HEK293 (cell line): ENCODE results near the gene CPNE4.
A peak's percentile ranks its signal among the peaks of the same experiment; 100 is the strongest.

Experiments used
- BCL11B ChIP-seq: fragments of 450-650 bp; formaldehyde crosslinking; IDR thresholded peaks from 2 replicates; pipeline ENCODE4 v1.5.1; 2016; ENCODE audit warnings: low read depth, missing biosample characterization, missing genetic modification characterization
- HOXC10 ChIP-seq: sonication (generic); formaldehyde crosslinking; IDR thresholded peaks from 2 replicates; pipeline ENCODE4 v1.8.1; 2023; ENCODE audit warnings: mild to moderate bottlenecking, missing genetic modification reagents
- HOXD13 ChIP-seq: sonication (generic); formaldehyde crosslinking; IDR thresholded peaks from 2 replicates; pipeline ENCODE4 v1.8.0; 2022; ENCODE audit warnings: missing genetic modification reagents, borderline replicate concordance
- SALL2 ChIP-seq: fragments of 450-650 bp; formaldehyde crosslinking; IDR thresholded peaks from 2 replicates; pipeline ENCODE4 v1.5.0; 2017; ENCODE audit warnings: missing biosample characterization, mild to moderate bottlenecking, missing genetic modification characterization, borderline replicate concordance
- SP7 ChIP-seq: fragments of 450-650 bp; formaldehyde crosslinking; IDR thresholded peaks from 2 replicates; pipeline ENCODE4 v1.5.1; 2016; ENCODE audit warnings: missing biosample characterization, missing genetic modification characterization
- TRIM28 ChIP-seq: IDR thresholded peaks from 2 replicates; pipeline ENCODE4 v1.6.1; 2011; ENCODE audit warnings: low read length, control low read depth, borderline replicate concordance
- ZBTB20 ChIP-seq: fragments of 450-650 bp; formaldehyde crosslinking; IDR thresholded peaks from 2 replicates; pipeline ENCODE4 v1.5.1; 2016; ENCODE audit warnings: missing biosample characterization, missing genetic modification characterization
- ZBTB21 ChIP-seq: fragments of 450-650 bp; formaldehyde crosslinking; IDR thresholded peaks from 2 replicates; pipeline ENCODE4 v1.5.1; 2017; ENCODE audit warnings: missing biosample characterization, missing genetic modification characterization
- ZEB2 ChIP-seq: fragments of 450-650 bp; formaldehyde crosslinking; IDR thresholded peaks from 2 replicates; pipeline ENCODE4 v1.5.1; 2016; ENCODE audit warnings: missing biosample characterization, missing genetic modification characterization
- ZNF169 ChIP-seq: fragments of 450-650 bp; formaldehyde crosslinking; IDR thresholded peaks from 2 replicates; pipeline ENCODE4 v1.5.1; 2016; ENCODE audit warnings: missing biosample characterization, missing genetic modification characterization
- ZNF174 ChIP-seq: fragments of 450-650 bp; formaldehyde crosslinking; IDR thresholded peaks from 2 replicates; pipeline ENCODE4 v1.5.0; 2017; ENCODE audit warnings: missing biosample characterization, mild to moderate bottlenecking, missing genetic modification characterization
- ZNF266 ChIP-seq: fragments of 450-650 bp; formaldehyde crosslinking; IDR thresholded peaks from 2 replicates; pipeline ENCODE4 v1.5.1; 2016; ENCODE audit warnings: missing biosample characterization, missing genetic modification characterization, low read depth
- ZNF76 ChIP-seq: fragments of 450-650 bp; formaldehyde crosslinking; IDR thresholded peaks from 2 replicates; pipeline ENCODE4; 2016; ENCODE audit warnings: low read depth, missing biosample characterization, missing genetic modification characterization, borderline replicate concordance
- ZSCAN23 ChIP-seq: fragments of 450-650 bp; formaldehyde crosslinking; IDR thresholded peaks from 2 replicates; pipeline ENCODE4 v1.5.1; 2016; ENCODE audit warnings: missing biosample characterization, missing genetic modification characterization
- TF ChIP-seq, protein P1 (sequence below): fragments of 450-650 bp; formaldehyde crosslinking; IDR thresholded peaks from 2 replicates; pipeline ENCODE4 v1.5.1; 2016; ENCODE audit warnings: missing biosample characterization, missing genetic modification characterization
- TF ChIP-seq, protein P2 (sequence below): fragments of 450-650 bp; formaldehyde crosslinking; IDR thresholded peaks from 2 replicates; pipeline ENCODE4 v1.5.1; 2016; ENCODE audit warnings: missing biosample characterization, missing genetic modification characterization
- TF ChIP-seq, protein P3 (sequence below): fragments of 450-650 bp; formaldehyde crosslinking; IDR thresholded peaks from 2 replicates; pipeline ENCODE4 v1.5.1; 2016; ENCODE audit warnings: missing biosample characterization, missing genetic modification characterization, low read depth
- TF ChIP-seq, protein P4 (sequence below): fragments of 450-650 bp; formaldehyde crosslinking; IDR thresholded peaks from 2 replicates; pipeline ENCODE4; 2016; ENCODE audit warnings: missing biosample characterization, missing genetic modification characterization
- TF ChIP-seq, protein P5 (sequence below): fragments of 450-650 bp; formaldehyde crosslinking; IDR thresholded peaks from 2 replicates; pipeline ENCODE4 v1.5.1; 2016; ENCODE audit warnings: missing biosample characterization, missing genetic modification characterization, borderline replicate concordance
- TF ChIP-seq, protein P6 (sequence below): fragments of 450-650 bp; formaldehyde crosslinking; IDR thresholded peaks from 2 replicates; pipeline ENCODE4 v1.5.1; 2016; ENCODE audit warnings: missing biosample characterization, missing genetic modification characterization
- TF ChIP-seq, protein P7 (sequence below): fragments of 450-650 bp; formaldehyde crosslinking; optimal IDR thresholded peaks from 2 replicates; pipeline ENCODE3; 2016; ENCODE audit warnings: missing biosample characterization, mild to moderate bottlenecking, missing genetic modification characterization
- TF ChIP-seq, protein P8 (sequence below): fragments of 450-650 bp; formaldehyde crosslinking; IDR thresholded peaks from 2 replicates; pipeline ENCODE4 v1.5.1; 2016; ENCODE audit warnings: missing biosample characterization, missing genetic modification characterization, low read depth

The CPNE4 gene

DNA sequence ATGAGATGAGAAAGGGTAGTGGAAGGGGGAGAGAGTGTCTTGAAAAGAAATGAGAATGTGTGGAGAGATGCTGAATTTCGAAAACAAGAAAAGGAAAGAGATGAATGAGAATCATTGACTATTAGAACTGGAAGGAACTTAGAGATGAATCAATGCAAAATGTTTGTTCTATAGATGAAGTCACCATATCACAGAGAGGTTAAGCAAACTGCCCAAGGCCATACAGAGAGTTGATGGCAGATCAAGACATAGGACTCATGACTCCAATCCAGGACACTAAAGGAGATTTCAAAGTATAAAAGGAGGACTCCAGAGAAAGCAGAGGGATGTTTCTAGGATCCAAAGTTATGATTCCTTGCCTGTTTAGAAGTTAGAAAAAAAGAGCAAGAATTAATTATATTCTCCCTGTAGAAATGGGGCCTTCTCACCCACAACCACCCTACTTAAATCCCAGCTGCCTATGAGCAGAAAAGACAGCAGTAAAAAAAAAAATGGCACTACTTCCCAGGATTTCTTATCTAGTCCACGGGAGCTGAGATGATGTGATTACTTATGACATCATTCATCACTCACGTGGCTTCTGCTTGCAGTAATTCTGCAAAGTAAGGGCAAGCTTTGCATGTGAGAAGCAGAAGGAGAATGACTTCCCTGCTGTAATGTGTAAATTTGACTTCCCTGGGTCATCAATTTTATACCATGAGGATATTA, 321.2 kb downstream of the CPNE4 start (continued):
- TF ChIP-seq, protein P1, sequence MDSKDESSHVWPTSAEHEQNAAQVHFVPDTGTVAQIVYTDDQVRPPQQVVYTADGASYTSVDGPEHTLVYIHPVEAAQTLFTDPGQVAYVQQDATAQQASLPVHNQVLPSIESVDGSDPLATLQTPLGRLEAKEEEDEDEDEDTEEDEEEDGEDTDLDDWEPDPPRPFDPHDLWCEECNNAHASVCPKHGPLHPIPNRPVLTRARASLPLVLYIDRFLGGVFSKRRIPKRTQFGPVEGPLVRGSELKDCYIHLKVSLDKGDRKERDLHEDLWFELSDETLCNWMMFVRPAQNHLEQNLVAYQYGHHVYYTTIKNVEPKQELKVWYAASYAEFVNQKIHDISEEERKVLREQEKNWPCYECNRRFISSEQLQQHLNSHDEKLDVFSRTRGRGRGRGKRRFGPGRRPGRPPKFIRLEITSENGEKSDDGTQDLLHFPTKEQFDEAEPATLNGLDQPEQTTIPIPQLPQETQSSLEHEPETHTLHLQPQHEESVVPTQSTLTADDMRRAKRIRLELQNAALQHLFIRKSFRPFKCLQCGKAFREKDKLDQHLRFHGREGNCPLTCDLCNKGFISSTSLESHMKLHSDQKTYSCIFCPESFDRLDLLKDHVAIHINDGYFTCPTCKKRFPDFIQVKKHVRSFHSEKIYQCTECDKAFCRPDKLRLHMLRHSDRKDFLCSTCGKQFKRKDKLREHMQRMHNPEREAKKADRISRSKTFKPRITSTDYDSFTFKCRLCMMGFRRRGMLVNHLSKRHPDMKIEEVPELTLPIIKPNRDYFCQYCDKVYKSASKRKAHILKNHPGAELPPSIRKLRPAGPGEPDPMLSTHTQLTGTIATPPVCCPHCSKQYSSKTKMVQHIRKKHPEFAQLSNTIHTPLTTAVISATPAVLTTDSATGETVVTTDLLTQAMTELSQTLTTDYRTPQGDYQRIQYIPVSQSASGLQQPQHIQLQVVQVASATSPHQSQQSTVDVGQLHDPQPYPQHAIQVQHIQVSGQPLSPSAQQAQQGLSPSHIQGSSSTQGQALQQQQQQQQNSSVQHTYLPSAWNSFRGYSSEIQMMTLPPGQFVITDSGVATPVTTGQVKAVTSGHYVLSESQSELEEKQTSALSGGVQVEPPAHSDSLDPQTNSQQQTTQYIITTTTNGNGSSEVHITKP (tag by site-specific recombination) = no peak
- TF ChIP-seq ZSCAN23 (tag by site-specific recombination) (no peak), ZNF266 (tag by site-specific recombination) (no peak), ZNF169 (tag by site-specific recombination) (no peak), SP7 (tag by site-specific recombination) (no peak), HOXC10 (no peak), ZBTB21 (tag by site-specific recombination) (peak; percentile 82), ZEB2 (tag by site-specific recombination) (no peak), TRIM28 (no peak), ZBTB20 (tag by site-specific recombination) (no peak), HOXD13 (no peak), BCL11B (tag by site-specific recombination) (no peak), ZNF76 (tag by site-specific recombination) (no peak), ZNF174 (no peak), SALL2 (tag by site-specific recombination) (no peak)
- TF ChIP-seq, protein P2, sequence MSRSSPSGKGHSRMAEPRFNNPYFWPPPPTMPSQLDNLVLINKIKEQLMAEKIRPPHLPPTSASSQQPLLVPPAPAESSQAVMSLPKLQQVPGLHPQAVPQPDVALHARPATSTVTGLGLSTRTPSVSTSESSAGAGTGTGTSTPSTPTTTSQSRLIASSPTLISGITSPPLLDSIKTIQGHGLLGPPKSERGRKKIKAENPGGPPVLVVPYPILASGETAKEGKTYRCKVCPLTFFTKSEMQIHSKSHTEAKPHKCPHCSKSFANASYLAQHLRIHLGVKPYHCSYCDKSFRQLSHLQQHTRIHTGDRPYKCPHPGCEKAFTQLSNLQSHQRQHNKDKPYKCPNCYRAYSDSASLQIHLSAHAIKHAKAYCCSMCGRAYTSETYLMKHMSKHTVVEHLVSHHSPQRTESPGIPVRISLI (tag by site-specific recombination) = 0 out of 2 replicates have a peak, but pooled peaks have one; percentile 55
- TF ChIP-seq, protein P3, sequence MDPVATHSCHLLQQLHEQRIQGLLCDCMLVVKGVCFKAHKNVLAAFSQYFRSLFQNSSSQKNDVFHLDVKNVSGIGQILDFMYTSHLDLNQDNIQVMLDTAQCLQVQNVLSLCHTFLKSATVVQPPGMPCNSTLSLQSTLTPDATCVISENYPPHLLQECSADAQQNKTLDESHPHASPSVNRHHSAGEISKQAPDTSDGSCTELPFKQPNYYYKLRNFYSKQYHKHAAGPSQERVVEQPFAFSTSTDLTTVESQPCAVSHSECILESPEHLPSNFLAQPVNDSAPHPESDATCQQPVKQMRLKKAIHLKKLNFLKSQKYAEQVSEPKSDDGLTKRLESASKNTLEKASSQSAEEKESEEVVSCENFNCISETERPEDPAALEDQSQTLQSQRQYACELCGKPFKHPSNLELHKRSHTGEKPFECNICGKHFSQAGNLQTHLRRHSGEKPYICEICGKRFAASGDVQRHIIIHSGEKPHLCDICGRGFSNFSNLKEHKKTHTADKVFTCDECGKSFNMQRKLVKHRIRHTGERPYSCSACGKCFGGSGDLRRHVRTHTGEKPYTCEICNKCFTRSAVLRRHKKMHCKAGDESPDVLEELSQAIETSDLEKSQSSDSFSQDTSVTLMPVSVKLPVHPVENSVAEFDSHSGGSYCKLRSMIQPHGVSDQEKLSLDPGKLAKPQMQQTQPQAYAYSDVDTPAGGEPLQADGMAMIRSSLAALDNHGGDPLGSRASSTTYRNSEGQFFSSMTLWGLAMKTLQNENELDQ = no peak
- TF ChIP-seq, protein P4, sequence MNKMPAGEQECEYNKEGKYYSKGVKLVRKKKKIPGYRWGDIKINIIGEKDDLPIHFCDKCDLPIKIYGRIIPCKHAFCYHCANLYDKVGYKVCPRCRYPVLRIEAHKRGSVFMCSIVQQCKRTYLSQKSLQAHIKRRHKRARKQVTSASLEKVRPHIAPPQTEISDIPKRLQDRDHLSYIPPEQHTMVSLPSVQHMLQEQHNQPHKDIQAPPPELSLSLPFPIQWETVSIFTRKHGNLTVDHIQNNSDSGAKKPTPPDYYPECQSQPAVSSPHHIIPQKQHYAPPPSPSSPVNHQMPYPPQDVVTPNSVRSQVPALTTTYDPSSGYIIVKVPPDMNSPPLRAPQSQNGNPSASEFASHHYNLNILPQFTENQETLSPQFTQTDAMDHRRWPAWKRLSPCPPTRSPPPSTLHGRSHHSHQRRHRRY (tag by site-specific recombination) = no peak
- TF ChIP-seq, protein P5, sequence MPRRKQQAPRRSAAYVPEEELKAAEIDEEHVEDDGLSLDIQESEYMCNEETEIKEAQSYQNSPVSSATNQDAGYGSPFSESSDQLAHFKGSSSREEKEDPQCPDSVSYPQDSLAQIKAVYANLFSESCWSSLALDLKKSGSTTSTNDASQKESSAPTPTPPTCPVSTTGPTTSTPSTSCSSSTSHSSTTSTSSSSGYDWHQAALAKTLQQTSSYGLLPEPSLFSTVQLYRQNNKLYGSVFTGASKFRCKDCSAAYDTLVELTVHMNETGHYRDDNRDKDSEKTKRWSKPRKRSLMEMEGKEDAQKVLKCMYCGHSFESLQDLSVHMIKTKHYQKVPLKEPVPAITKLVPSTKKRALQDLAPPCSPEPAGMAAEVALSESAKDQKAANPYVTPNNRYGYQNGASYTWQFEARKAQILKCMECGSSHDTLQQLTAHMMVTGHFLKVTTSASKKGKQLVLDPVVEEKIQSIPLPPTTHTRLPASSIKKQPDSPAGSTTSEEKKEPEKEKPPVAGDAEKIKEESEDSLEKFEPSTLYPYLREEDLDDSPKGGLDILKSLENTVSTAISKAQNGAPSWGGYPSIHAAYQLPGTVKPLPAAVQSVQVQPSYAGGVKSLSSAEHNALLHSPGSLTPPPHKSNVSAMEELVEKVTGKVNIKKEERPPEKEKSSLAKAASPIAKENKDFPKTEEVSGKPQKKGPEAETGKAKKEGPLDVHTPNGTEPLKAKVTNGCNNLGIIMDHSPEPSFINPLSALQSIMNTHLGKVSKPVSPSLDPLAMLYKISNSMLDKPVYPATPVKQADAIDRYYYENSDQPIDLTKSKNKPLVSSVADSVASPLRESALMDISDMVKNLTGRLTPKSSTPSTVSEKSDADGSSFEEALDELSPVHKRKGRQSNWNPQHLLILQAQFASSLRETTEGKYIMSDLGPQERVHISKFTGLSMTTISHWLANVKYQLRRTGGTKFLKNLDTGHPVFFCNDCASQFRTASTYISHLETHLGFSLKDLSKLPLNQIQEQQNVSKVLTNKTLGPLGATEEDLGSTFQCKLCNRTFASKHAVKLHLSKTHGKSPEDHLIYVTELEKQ = no peak
- TF ChIP-seq, protein P6, sequence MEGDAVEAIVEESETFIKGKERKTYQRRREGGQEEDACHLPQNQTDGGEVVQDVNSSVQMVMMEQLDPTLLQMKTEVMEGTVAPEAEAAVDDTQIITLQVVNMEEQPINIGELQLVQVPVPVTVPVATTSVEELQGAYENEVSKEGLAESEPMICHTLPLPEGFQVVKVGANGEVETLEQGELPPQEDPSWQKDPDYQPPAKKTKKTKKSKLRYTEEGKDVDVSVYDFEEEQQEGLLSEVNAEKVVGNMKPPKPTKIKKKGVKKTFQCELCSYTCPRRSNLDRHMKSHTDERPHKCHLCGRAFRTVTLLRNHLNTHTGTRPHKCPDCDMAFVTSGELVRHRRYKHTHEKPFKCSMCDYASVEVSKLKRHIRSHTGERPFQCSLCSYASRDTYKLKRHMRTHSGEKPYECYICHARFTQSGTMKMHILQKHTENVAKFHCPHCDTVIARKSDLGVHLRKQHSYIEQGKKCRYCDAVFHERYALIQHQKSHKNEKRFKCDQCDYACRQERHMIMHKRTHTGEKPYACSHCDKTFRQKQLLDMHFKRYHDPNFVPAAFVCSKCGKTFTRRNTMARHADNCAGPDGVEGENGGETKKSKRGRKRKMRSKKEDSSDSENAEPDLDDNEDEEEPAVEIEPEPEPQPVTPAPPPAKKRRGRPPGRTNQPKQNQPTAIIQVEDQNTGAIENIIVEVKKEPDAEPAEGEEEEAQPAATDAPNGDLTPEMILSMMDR = no peak
- TF ChIP-seq, protein P7, sequence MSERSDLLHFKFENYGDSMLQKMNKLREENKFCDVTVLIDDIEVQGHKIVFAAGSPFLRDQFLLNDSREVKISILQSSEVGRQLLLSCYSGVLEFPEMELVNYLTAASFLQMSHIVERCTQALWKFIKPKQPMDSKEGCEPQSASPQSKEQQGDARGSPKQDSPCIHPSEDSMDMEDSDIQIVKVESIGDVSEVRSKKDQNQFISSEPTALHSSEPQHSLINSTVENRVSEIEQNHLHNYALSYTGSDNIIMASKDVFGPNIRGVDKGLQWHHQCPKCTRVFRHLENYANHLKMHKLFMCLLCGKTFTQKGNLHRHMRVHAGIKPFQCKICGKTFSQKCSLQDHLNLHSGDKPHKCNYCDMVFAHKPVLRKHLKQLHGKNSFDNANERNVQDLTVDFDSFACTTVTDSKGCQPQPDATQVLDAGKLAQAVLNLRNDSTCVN (tag by site-specific recombination) = no peak
- TF ChIP-seq, protein P8, sequence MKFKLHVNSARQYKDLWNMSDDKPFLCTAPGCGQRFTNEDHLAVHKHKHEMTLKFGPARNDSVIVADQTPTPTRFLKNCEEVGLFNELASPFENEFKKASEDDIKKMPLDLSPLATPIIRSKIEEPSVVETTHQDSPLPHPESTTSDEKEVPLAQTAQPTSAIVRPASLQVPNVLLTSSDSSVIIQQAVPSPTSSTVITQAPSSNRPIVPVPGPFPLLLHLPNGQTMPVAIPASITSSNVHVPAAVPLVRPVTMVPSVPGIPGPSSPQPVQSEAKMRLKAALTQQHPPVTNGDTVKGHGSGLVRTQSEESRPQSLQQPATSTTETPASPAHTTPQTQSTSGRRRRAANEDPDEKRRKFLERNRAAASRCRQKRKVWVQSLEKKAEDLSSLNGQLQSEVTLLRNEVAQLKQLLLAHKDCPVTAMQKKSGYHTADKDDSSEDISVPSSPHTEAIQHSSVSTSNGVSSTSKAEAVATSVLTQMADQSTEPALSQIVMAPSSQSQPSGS (tag by site-specific recombination) = peak; percentile 87
